ENCODE data around the gene OSBP2.

- no peak for TF ChIP-seq EZH2 (IDR thresholded peaks at IDR 0.05)
- TF ChIP-seq POLR2AphosphoS5 (IDR thresholded peaks at IDR 0.05; ENCODE audit: borderline replicate concordance, low read depth, low read length): no peak
- no peak for TF ChIP-seq FOXP2 (optimal IDR thresholded peaks at IDR 0.05; ENCODE audit: control extremely low read depth, extremely low read length, insufficient read depth)
Measured at GRCh38 chr22:30841273-30841672, 146.6 kb downstream of the OSBP2 start.
